K562 (cell line): Measurements from ENCODE around the gene HLA-DOB. TPM values are rescaled to one million over a fixed set of nuclear protein-coding genes. Genes with fewer than 3 reads are reported as not detected.

Source experiments
- COPS2 ChIP-seq: fragments of 450-650 bp; conservative IDR thresholded peaks from 2 replicates; pipeline ENCODE4 v1.6.1; 2016; ENCODE audit warnings: mild to moderate bottlenecking, moderate library complexity
- ETS1 ChIP-seq: conservative IDR thresholded peaks from 2 replicates; pipeline ENCODE4 v1.6.1; 2011; ENCODE audit warnings: low read depth, mild to moderate bottlenecking, low read length; ENCODE audit not compliant: control insufficient read depth
- HNRNPL ChIP-seq: fragments of 200-400 bp; formaldehyde crosslinking; IDR thresholded peaks from 2 replicates; pipeline ENCODE4 v1.6.1; 2017; ENCODE audit warnings: low read depth, mild to moderate bottlenecking, low read length
- NBN ChIP-seq: fragments of 450-650 bp; IDR thresholded peaks from 2 replicates; pipeline ENCODE4 v1.6.1; 2016; ENCODE audit warnings: low read depth, mild to moderate bottlenecking
- NRF1 ChIP-seq, 2 experiments: fragments of 450-650 bp; IDR thresholded peaks in 1 of 2; conservative IDR thresholded peaks in 1 of 2; 2 replicates each; pipeline ENCODE4 v1.6.1; 2014; ENCODE audit warnings: mild to moderate bottlenecking in 2 of 2
- REST ChIP-seq, 2 experiments: fragments of 450-650 bp; formaldehyde crosslinking in 1 of 2; IDR thresholded peaks; 2 replicates each; pipeline versions ENCODE4 v1.4.0 to v1.6.1; 2014 to 2020; ENCODE audit warnings: mild to moderate bottlenecking in 2 of 2, borderline replicate concordance in 1 of 2, low read depth in 1 of 2
- XRCC3 ChIP-seq: fragments of 450-650 bp; IDR thresholded peaks from 2 replicates; pipeline ENCODE4 v1.6.1; 2017; ENCODE audit warnings: mild to moderate bottlenecking, moderate library complexity
- ZBTB1 ChIP-seq: sonication (generic); formaldehyde crosslinking; IDR thresholded peaks from 2 replicates; pipeline ENCODE4 v1.8.1; 2023; ENCODE audit warnings: missing genetic modification reagents, low read depth, mild to moderate bottlenecking, borderline replicate concordance
- ZNF407 ChIP-seq: fragments of 450-650 bp; IDR thresholded peaks from 2 replicates; pipeline ENCODE4 v1.6.1; 2016; ENCODE audit warnings: low read depth
- ZSCAN32 ChIP-seq: fragments of 450-650 bp; formaldehyde crosslinking; IDR thresholded peaks from 2 replicates; pipeline ENCODE4 v1.4.0; 2020; ENCODE audit warnings: mild to moderate bottlenecking, moderate library complexity
- polyA plus RNA-seq, 8 experiments: library from polyadenylated mRNA; depleted of rRNA in 4 of 8; stranded (reverse) in 5 of 8; unstranded in 3 of 8; fragments of >200 nt; fragmentation: Nextera tagmentation in 2 of 8; fragmentation: Illumina TruSeq in 1 of 8; extraction: Ambion mirVana in 2 of 8; extraction: Trizol in 1 of 8; gene quantifications; 2 replicates each; pipeline versions ENCODE4 v1.2.1 to v1.2.3, GENCODE V29; 2011 to 2014; ENCODE audit warnings: inconsistent platforms in 1 of 8, missing spikeins in 1 of 8
- total RNA-seq, 7 experiments: library from RNA; depleted of rRNA in 6 of 7; stranded (reverse); fragments of >200 nt in 6 of 7; fragmentation: Illumina TruSeq in 2 of 7; extraction: Trizol in 2 of 7; gene quantifications; 2 replicates each; pipeline versions ENCODE4 v1.2.1 to v1.2.3, GENCODE V29; 2011 to 2021; ENCODE audit warnings: low replicate concordance in 1 of 7

HLA-DOB gene
- total and polyA plus RNA-seq, 9 of the 15 experiments (the other 6 are each of a cell fraction or from before 2014, with no cell fraction given) = 1.2 to 4.0 (median 2.5) TPM

- no peak for TF ChIP-seq ZNF407
- no peak for TF ChIP-seq NBN
- no peak for TF ChIP-seq ETS1
- TF ChIP-seq HNRNPL = no peak
- TF ChIP-seq COPS2 = no peak
- TF ChIP-seq REST (IDR thresholded peaks at IDR 0.05; ENCODE audit: borderline replicate concordance) = no peak
- 0 out of 2 replicates have a peak, but pooled peaks have one; percentile 43 for TF ChIP-seq REST (CRISPR knock-in tag; IDR thresholded peaks at IDR 0.05; ENCODE audit: low read depth)
- 0 out of 2 replicates have a peak, but pooled peaks have one; percentile 31 for TF ChIP-seq ZBTB1 (CRISPR knock-in tag)
- no peak for TF ChIP-seq NRF1 (conservative IDR thresholded peaks at IDR 0.05 in 1 of 2, IDR thresholded peaks at IDR 0.05 in 1 of 2)
- TF ChIP-seq XRCC3 = no peak
- TF ChIP-seq ZSCAN32 = 0 out of 2 replicates have a peak, but pooled peaks have one; percentile 44
Measured at GRCh38 chr6:32837651-32838113, 20.9 kb upstream of the HLA-DOB start (continued).
